GM12878 (cell line): ENCODE results near the gene HEATR9. TPM values are rescaled to one million over a fixed set of nuclear protein-coding genes. Genes with fewer than 3 reads are reported as not detected.

Source experiments
- ATAC-seq: fragments of 200-7000 bp; cut with Tn5 transposase; 3 replicates; pipeline ENCODE4 v1.9.1; 2020; ENCODE audit warnings: mild to moderate bottlenecking, moderate library complexity
- BruUV-seq: library from RNA; stranded (reverse); fragments of 400-500 nt; replicated peaks from 2 replicates; lab custom pipeline; 2021; lab: Mats Ljungman, UMichigan
- CTCF ChIA-PET: fragments of 300-600 bp; sonication (Branson Sonifier 250); formaldehyde crosslinking; extraction: SDS; loops from one replicate; lab custom pipeline; 2021; ENCODE audit warnings: inconsistent platforms; lab: Yijun Ruan, JAX
- POLR2A ChIA-PET: fragments of 350-600 bp; formaldehyde crosslinking; extraction: SDS; loops from one replicate; lab custom pipeline; 2021; ENCODE audit warnings: inconsistent platforms; lab: Charles Lee
- RAD21 ChIA-PET: fragments of 300-600 bp; sonication (Branson Sonifier 250); formaldehyde crosslinking; loops from one replicate; lab custom pipeline; 2023; ENCODE audit warnings: antibody characterized with exemption; ENCODE audit not compliant: unreplicated experiment; lab: Charles Lee
- SMC1A ChIA-PET: fragments of 300-600 bp; sonication (Branson Sonifier 250); formaldehyde crosslinking; loops from one replicate; lab custom pipeline; 2023; ENCODE audit not compliant: unreplicated experiment, uncharacterized antibody; lab: Charles Lee
- DNase-seq: peaks from one replicate; pipeline ENCODE4 v3.0.0-alpha.2; 2011; ENCODE audit warnings: low read depth, low spot score
- FAIRE-seq: peaks from 3 replicates; lab custom pipeline; 2011; peaks lifted over from hg19 to GRCh38; lab: Jason Lieb, UNC
- H2AFZ ChIP-seq: 2 replicates; pipeline ENCODE4 v1.6.0; 2011; ENCODE audit warnings: low read depth, low read length, control low read depth; ENCODE audit not compliant: control insufficient read depth
- H3K27ac ChIP-seq: 2 replicates; pipeline ENCODE4 v1.5.1; 2011; ENCODE audit warnings: control low read depth; ENCODE audit not compliant: control insufficient read depth, insufficient read depth
- H3K27me3 ChIP-seq, 2 experiments: replicated peaks in 1 of 2; 2 replicates each; pipeline versions ENCODE4 v1.6.0 to v1.6.1; 2011; ENCODE audit warnings: low read length in 1 of 2; ENCODE audit not compliant: control insufficient read depth in 2 of 2, insufficient read depth in 2 of 2
- H3K36me3 ChIP-seq, 2 experiments: 2 replicates each; pipeline ENCODE4 v1.5.1; 2011; ENCODE audit warnings: low read length in 1 of 2; ENCODE audit not compliant: control insufficient read depth in 2 of 2, insufficient read depth in 2 of 2
- H3K4me1 ChIP-seq: 2 replicates; pipeline ENCODE4 v1.6.1; 2011; ENCODE audit warnings: mild to moderate bottlenecking, low read length, moderate library complexity, mixed read lengths; ENCODE audit not compliant: control insufficient read depth, insufficient read depth
- H3K4me2 ChIP-seq: 2 replicates; pipeline ENCODE4 v1.6.0; 2011; ENCODE audit warnings: control low read depth; ENCODE audit not compliant: control insufficient read depth, insufficient read depth
- H3K4me3 ChIP-seq: fragments of 200-600 bp; sonication (generic); 2 replicates; pipeline ENCODE4 v1.5.1; 2016
- H3K79me2 ChIP-seq: 2 replicates; pipeline ENCODE4 v1.6.0; 2011; ENCODE audit warnings: low read length; ENCODE audit not compliant: control insufficient read depth, insufficient read depth
- H3K9ac ChIP-seq: 2 replicates; pipeline ENCODE4 v1.8.0; 2011; ENCODE audit warnings: low read length, control low read depth, mixed read lengths; ENCODE audit not compliant: control insufficient read depth, insufficient read depth
- H3K9me3 ChIP-seq: replicated peaks from 3 replicates; pipeline ENCODE4 v1.5.1; 2011; ENCODE audit warnings: mild to moderate bottlenecking, low read length; ENCODE audit not compliant: control insufficient read depth, insufficient read depth
- H4K20me1 ChIP-seq: 2 replicates; pipeline ENCODE4 v1.6.0; 2011; ENCODE audit not compliant: control insufficient read depth, insufficient read depth
- BCL11A ChIP-seq: IDR thresholded peaks from 2 replicates; pipeline ENCODE4 v1.6.1; 2011; ENCODE audit warnings: low read depth, low read length
- CTCF ChIP-seq, 3 experiments: IDR thresholded peaks in 2 of 3; conservative IDR thresholded peaks in 1 of 3; 2 replicates each; pipeline ENCODE4 v1.5.1; 2011; ENCODE audit warnings: low read depth in 3 of 3, low read length in 3 of 3, mild to moderate bottlenecking in 3 of 3, control low read depth in 2 of 3, moderate library complexity in 2 of 3, inconsistent platforms in 1 of 3, mixed read lengths in 1 of 3; ENCODE audit not compliant: control insufficient read depth in 2 of 3, insufficient read depth in 1 of 3; ENCODE audit errors: extremely low read depth in 1 of 3
- EED ChIP-seq: sonication (generic); IDR thresholded peaks from 2 replicates; pipeline ENCODE4 v1.6.1; 2016; ENCODE audit warnings: antibody characterized with exemption, low read depth
- FOXM1 ChIP-seq: IDR thresholded peaks from 2 replicates; pipeline ENCODE4 v1.6.1; 2012; ENCODE audit warnings: low read depth, mild to moderate bottlenecking, inconsistent platforms, low read length, moderate library complexity
- JUNB ChIP-seq: IDR thresholded peaks from 2 replicates; pipeline ENCODE4 v1.6.1; 2016; ENCODE audit warnings: antibody characterized with exemption, mild to moderate bottlenecking
- NRF1 ChIP-seq: conservative IDR thresholded peaks from 2 replicates; pipeline ENCODE4 v1.6.1; 2011; ENCODE audit warnings: mild to moderate bottlenecking, low read depth, low read length, improper control_type of control experiment
- POLR2AphosphoS2 ChIP-seq: IDR thresholded peaks from 2 replicates; pipeline ENCODE4 v1.6.1; 2011; ENCODE audit warnings: low read depth, mild to moderate bottlenecking, low read length, improper control_type of control experiment, moderate library complexity
- SIN3A ChIP-seq: IDR thresholded peaks from 2 replicates; pipeline ENCODE4 v1.6.1; 2012; ENCODE audit warnings: low read depth, low read length, improper control_type of control experiment
- ZBTB4 ChIP-seq: fragments of 450-650 bp; formaldehyde crosslinking; IDR thresholded peaks from 2 replicates; pipeline ENCODE4 v1.4.0; 2022; ENCODE audit warnings: mild to moderate bottlenecking, moderate library complexity
- WGBS: methylation state at CpG from one replicate; pipeline ENCODE4 v1.1.6; 2016; ENCODE audit warnings: low lambda C conversion rate; ENCODE audit not compliant: insufficient replicate concordance, insufficient coverage; ENCODE audit errors: missing lambda C conversion rate; 5-methylcytosine and 5-hydroxymethylcytosine counted together
- in situ Hi-C: fragments of 300-500 bp; cut with MboI; formaldehyde crosslinking; loops from 9 replicates; pipeline ENCODE4 v1.14.3; 2018; ENCODE audit warnings: mixed read lengths
- intact Hi-C: fragments of 100-400 bp; cut with micrococcal nuclease; formaldehyde crosslinking; loops from one replicate; pipeline ENCODE4 v1.14.2; 2022; ENCODE audit not compliant: unreplicated experiment
- polyA plus RNA-seq, 11 experiments: library from polyadenylated mRNA; depleted of rRNA in 4 of 11; unstranded in 6 of 11; stranded (reverse) in 5 of 11; fragments of >200 nt; fragmentation: Nextera tagmentation in 4 of 11; fragmentation: Illumina TruSeq in 1 of 11; extraction: Ambion mirVana in 4 of 11; extraction: Trizol in 1 of 11; gene quantifications; 1 replicate in 1 of 11; 2 replicates in 10 of 11; pipeline versions ENCODE4 v1.2.1 to v1.2.3, GENCODE V29; 2011 to 2016; ENCODE audit warnings: inconsistent platforms in 2 of 11, missing spikeins in 2 of 11, low read depth in 1 of 11
- total RNA-seq, 4 experiments: library from RNA; depleted of rRNA in 3 of 4; stranded (reverse); fragments of >200 nt in 3 of 4; fragmentation: Illumina TruSeq in 1 of 4; extraction: Trizol in 1 of 4; gene quantifications; 2 replicates each; pipeline versions ENCODE4 v1.2.1 to v1.2.3, GENCODE V29; 2013 to 2021

HEATR9 gene
- total and polyA plus RNA-seq, 10 of the 15 experiments (the other 5 are each of a cell fraction or from before 2014, with no cell fraction given), result 0.04 to 0.43 (median 0.13) TPM; not detected in 2

- Histone ChIP-seq H3K79me2 (peaks cover 72% of the 10 kb centered on the region), H3K27me3 (no peaks in the 10 kb centered on the region), H3K4me3 (peak overlapping the region; percentile 30; the same call in 1 of the 2 replicates), H3K9ac (no peak overlapping the region; the same call in 1 of the 2 replicates), H3K9me3 (no peaks in the 10 kb centered on the region), H3K4me2 (peak overlapping the region; percentile 46; the same call in 1 of the 2 replicates), H2AFZ (no peak overlapping the region), H3K27ac (no peak overlapping the region), H3K36me3 (peaks cover 0 to 4% of the 10 kb centered on the region in 2 experiments; a peak in 1 of 4 replicates), H3K4me1 (peaks cover 4% of the 10 kb centered on the region), H4K20me1 (peaks cover 2% of the 10 kb centered on the region; the same call in 1 of the 2 replicates)
- DNase-seq, result no peak
- SMC1A ChIA-PET, result interaction anchor here (1.2 to 2.2 kb wide), 4 partner anchors 8 to 120 kb away, joined by 3 to 11 read pairs (median 4); partner anchors contain the start of gene C17orf50
- intact Hi-C loops, result no loop called here
- TF ChIP-seq POLR2AphosphoS2 (no peak), ZBTB4 (no peak), EED (no peak), NRF1 (no peak), CTCF (IDR thresholded peaks at IDR 0.05 in 2 of 3, conservative IDR thresholded peaks at IDR 0.05 in 1 of 3; ENCODE audit: control insufficient read depth in 2 of 3, extremely low read depth in 1 of 3, insufficient read depth in 1 of 3, low read depth in 3 of 3, low read length in 3 of 3) (no peak), SIN3A (no peak), FOXM1 (no peak), BCL11A (no peak), JUNB (no peak)
- 62% methylated on average over 6 of the region's 6 CpGs for WGBS
- in situ Hi-C loops, result no loop called here
- POLR2A ChIA-PET, result interaction anchor here (0.7 to 0.8 kb wide), 2 partner anchors 19 to 48 kb away, joined by 3 to 5 read pairs; no protein-coding TSS in a partner anchor
- RAD21 ChIA-PET, result no interaction called here
- ATAC-seq, result no peak
- CTCF ChIA-PET, result interaction anchor here (1.3 to 11.6 kb wide), 4 partner anchors 13 to 64 kb away, joined by 3 to 220 read pairs (median 4); partner anchors contain the start of gene C17orf50
- no TSS peak for BruUV-seq
- FAIRE-seq, result no peak
These were observed 56.9 kb downstream of the HEATR9 start for GRCh38 chr17:35811759-35812158.
